ENCODE measurements around the gene MGAT4A. TPM values are rescaled to one million over a fixed set of nuclear protein-coding genes. Genes with fewer than 3 reads are reported as not detected.

MGAT4A gene
- total and polyA plus RNA-seq, 9 of the 15 experiments (the other 6 are each of a cell fraction or from before 2014, with no cell fraction given): 0.03 to 0.53 (median 0.18) TPM; not detected in 2

- Histone ChIP-seq H4K20me1 (replicated peaks; ENCODE audit: control insufficient read depth, insufficient read depth, low read length) (no peaks in the 10 kb centered on the region), H3K9ac (ENCODE audit: insufficient read depth in 1 of 2, low read depth in 2 of 2, low read length in 2 of 2) (no peak overlapping the region), H3K4me2 (ENCODE audit: insufficient read depth, low read length) (no peak overlapping the region), H3K9me3 (replicated peaks; ENCODE audit: control insufficient read depth, insufficient read depth, low read depth, low read length) (no peaks in the 10 kb centered on the region), H3K36me3 (ENCODE audit: control insufficient read depth, insufficient read depth, low read length) (no peaks in the 10 kb centered on the region), H3K79me2 (ENCODE audit: control insufficient read depth, insufficient read depth, low read length) (no peaks in the 10 kb centered on the region), H3K4me1 (replicated peaks in 1 of 2; ENCODE audit: control insufficient read depth in 2 of 2, insufficient read depth in 2 of 2, low read length in 2 of 2) (no peaks in the 10 kb centered on the region), H3K4me3 (no peak overlapping the region), H3K27me3 (ENCODE audit: control insufficient read depth in 2 of 2, insufficient read depth in 2 of 2, low read length in 2 of 2) (peaks cover 0 to 7% of the 10 kb centered on the region in 2 experiments; a peak in 2 of 5 replicates), H3K9me1 (ENCODE audit: control insufficient read depth, insufficient read depth, low read length) (no peaks in the 10 kb centered on the region), H2AFZ (ENCODE audit: low read depth, low read length) (no peak overlapping the region), H3K27ac (ENCODE audit: extremely low read depth, low read depth, low read length) (no peak overlapping the region)
- FAIRE-seq (no peak), DNase-seq (ENCODE audit: extremely low read depth in 1 of 4, low spot score in 3 of 4) (no peak), ATAC-seq (no peak)
- CTCF ChIA-PET (ENCODE audit: low intra/inter-chr PET ratio): no interaction called here
- intact Hi-C loops (cut with micrococcal nuclease) (no loop called here), in situ Hi-C loops (cut with MboI) (no loop called here)
- 0% methylated on average over 1 of the region's 1 CpG for WGBS (ENCODE audit: insufficient coverage, low coverage, missing lambda C conversion rate)
- TF ChIP-seq FOXA1 (IDR thresholded peaks at IDR 0.05; ENCODE audit: borderline replicate concordance) (no peak), ZBTB11 (CRISPR knock-in tag; IDR thresholded peaks at IDR 0.05) (no peak), COPS2 (conservative IDR thresholded peaks at IDR 0.05) (no peak), GATAD2B (IDR thresholded peaks at IDR 0.05; ENCODE audit: borderline replicate concordance) (no peak), DDX20 (tag; IDR thresholded peaks at IDR 0.05; ENCODE audit: low read depth) (no peak), CEBPZ (IDR thresholded peaks at IDR 0.05; ENCODE audit: borderline replicate concordance, low read depth, low read length) (no peak), CHD1 (IDR thresholded peaks at IDR 0.05; ENCODE audit: low read length) (no peak), MYBL2 (IDR thresholded peaks at IDR 0.05; ENCODE audit: low read depth) (no peak), MYBL2 (CRISPR knock-in tag; IDR thresholded peaks at IDR 0.05; ENCODE audit: borderline replicate concordance) (no peak)
- BruUV-seq (replicated peaks): no TSS peak
- POLR2A ChIA-PET: no interaction called here
Observed at GRCh38 chr2:98751748-98752147, 20.8 kb upstream of the MGAT4A start.

Measured in K562 (cell line).